Effector memory CD4-positive, alpha-beta T cell (primary cell): Measurements from ENCODE around the gene SPDL1.

ENCODE experiments used
- DNase-seq, 3 donors: peaks; one replicate each; pipeline ENCODE4 v3.0.0-alpha.2; 2020
- H3K27ac ChIP-seq: 2 replicates; pipeline ENCODE4 v1.7.0; 2013; ENCODE audit warnings: mild to moderate bottlenecking, low read length, moderate library complexity; ENCODE audit not compliant: insufficient read depth, poor library complexity, severe bottlenecking
- H3K27me3 ChIP-seq: replicated peaks from 2 replicates; pipeline ENCODE4 v1.7.0; 2013; ENCODE audit warnings: mild to moderate bottlenecking, low read length; ENCODE audit not compliant: insufficient read depth, control insufficient read depth, poor library complexity, severe bottlenecking
- H3K36me3 ChIP-seq: 2 replicates; pipeline ENCODE4 v1.7.0; 2013; ENCODE audit warnings: mild to moderate bottlenecking, low read length, moderate library complexity; ENCODE audit not compliant: control insufficient read depth, insufficient read depth
- H3K4me1 ChIP-seq: 2 replicates; pipeline ENCODE4 v1.7.0; 2013; ENCODE audit warnings: low read length, mild to moderate bottlenecking; ENCODE audit not compliant: control insufficient read depth, insufficient read depth, poor library complexity, severe bottlenecking
- H3K4me3 ChIP-seq: 2 replicates; pipeline ENCODE4 v1.7.0; 2013; ENCODE audit warnings: low read length, low read depth, mild to moderate bottlenecking; ENCODE audit not compliant: insufficient read depth, poor library complexity, severe bottlenecking
- H3K9me3 ChIP-seq: 2 replicates; pipeline ENCODE4 v1.7.0; 2013; ENCODE audit warnings: mild to moderate bottlenecking, low read length, moderate library complexity; ENCODE audit not compliant: control insufficient read depth

The SPDL1 gene

DNA sequence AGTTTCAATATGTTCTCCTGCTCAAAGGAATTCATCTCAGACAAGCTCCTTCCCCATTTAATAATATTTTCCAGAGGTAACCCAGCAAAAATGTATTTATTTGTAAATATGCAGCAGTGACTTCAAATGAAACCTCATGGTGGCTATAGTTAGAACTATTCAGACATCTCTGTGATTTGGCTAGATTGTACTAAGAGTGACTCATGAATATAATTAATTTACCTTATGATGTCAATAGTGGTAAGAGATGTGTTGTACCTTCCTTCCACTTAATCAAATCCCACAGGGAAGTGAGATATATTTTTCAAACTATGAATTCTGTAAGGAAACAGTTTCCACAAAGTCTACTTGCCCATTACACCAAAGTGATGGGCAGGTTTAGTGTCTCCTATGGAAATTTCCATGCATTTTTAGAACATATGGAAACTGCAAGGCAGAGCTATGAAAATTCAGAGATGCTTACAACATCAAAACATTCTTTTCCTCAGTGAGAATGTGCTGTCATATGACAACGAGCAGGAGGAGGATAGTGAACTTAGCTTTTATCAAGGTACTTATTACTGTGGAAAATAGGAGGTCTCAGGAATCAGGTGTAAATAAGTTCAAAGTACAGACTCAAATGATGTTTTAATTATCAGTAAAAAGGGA is 34.0 kb upstream of the SPDL1 start:
- no peaks in the 10 kb centered on the region for H3K4me1 ChIP-seq
- no peak for DNase-seq

DNA sequence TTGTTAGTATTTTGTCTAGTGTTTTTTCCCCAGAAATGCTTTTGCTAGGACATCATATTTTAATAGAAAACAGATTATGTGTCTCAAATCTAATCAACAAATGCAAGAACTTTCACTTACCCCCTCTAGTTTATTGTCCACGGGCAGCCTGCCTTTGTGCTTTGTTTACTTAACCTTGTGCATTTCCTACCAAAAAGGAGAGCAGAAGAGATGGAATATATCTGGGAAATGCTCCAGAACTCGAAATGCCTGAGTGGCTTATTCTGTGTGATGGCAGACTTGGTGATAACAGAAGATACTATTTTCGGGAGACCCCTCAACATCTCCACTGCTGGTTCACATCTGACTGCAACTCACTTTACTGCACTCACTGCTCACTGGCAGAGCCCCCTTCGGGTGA is 33.3 kb upstream of the SPDL1 start:
- no peak for DNase-seq
- no peaks in the 10 kb centered on the region for H3K27me3 ChIP-seq
- no peak overlapping the region for H3K4me3 ChIP-seq
- H3K36me3 ChIP-seq, result no peaks in the 10 kb centered on the region
- no peak overlapping the region for H3K27ac ChIP-seq
- no peaks in the 10 kb centered on the region for H3K4me1 ChIP-seq
- no peaks in the 10 kb centered on the region for H3K9me3 ChIP-seq

More for the DNA sequence above, 34.0 kb upstream of the SPDL1 start:
- H3K9me3 ChIP-seq, result no peaks in the 10 kb centered on the region
- no peak overlapping the region for H3K4me3 ChIP-seq
- no peaks in the 10 kb centered on the region for H3K36me3 ChIP-seq
- H3K27ac ChIP-seq, result no peak overlapping the region
- H3K27me3 ChIP-seq, result no peaks in the 10 kb centered on the region

DNA sequence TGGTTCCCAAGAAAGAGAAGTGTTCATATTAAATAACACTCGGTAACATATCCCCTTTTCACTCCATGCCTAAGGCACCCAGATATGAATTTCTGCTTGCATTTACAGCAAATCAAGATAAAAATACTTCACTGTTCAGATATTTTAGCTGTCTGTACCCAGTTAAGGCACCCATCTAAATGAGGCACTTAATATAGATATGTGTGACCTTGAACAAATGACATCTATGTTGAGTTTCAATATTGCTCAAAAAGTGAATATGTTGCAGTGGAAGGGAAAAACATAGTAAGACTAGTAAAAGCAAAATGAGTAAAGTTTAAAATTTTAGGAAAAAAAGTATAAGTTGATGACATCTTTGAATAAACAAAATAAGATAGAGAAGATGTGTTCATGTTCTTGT is 32.4 kb upstream of the SPDL1 start:
- H3K27ac ChIP-seq, result no peak overlapping the region
- no peaks in the 10 kb centered on the region for H3K4me1 ChIP-seq
- no peak overlapping the region for H3K4me3 ChIP-seq
- no peaks in the 10 kb centered on the region for H3K36me3 ChIP-seq
- H3K27me3 ChIP-seq, result no peaks in the 10 kb centered on the region
- DNase-seq, result no peak
- no peaks in the 10 kb centered on the region for H3K9me3 ChIP-seq

DNA sequence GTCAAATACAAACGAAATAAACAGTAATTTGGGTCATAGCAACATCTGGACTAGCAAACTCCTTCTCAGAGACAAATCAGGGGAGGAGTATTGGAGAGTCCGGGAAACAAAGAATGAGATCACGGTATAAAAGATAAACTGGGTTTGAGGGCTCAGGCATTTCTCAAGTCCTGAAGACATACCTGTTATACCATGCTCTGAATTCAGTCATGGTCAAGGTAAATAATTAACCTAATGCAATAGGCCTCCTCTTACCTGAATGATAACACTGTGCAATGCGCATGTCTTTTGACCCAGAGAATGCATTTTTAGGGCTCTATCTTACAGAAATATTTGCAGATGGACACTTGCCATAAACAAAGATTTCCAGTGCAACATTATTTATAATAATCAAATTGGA is 31.9 kb upstream of the SPDL1 start:
- Histone ChIP-seq H3K4me3 (no peak overlapping the region), H3K9me3 (no peaks in the 10 kb centered on the region), H3K36me3 (no peaks in the 10 kb centered on the region), H3K27ac (no peak overlapping the region), H3K4me1 (no peaks in the 10 kb centered on the region), H3K27me3 (no peaks in the 10 kb centered on the region)
- no peak for DNase-seq

DNA sequence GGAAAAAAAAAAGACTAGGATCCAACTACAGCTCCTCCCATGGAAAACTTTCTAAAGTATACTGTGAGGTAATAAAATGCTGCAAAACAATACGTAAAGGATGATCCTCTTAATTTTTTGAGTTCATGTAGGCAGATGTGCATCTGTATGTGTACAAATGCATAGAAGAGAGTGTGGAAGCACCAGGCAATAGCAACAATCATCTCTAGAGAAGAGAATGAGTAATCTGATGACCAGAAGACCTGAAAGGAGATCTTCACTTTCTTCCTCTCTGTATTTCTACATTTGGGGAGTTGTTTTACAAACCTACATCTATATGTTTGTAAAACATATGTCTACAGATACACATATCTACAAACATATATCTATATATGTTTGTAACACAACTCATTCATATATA is 29.3 kb upstream of the SPDL1 start:
- no peaks in the 10 kb centered on the region for H3K27me3 ChIP-seq
- no peaks in the 10 kb centered on the region for H3K9me3 ChIP-seq
- H3K4me1 ChIP-seq, result no peaks in the 10 kb centered on the region

DNA sequence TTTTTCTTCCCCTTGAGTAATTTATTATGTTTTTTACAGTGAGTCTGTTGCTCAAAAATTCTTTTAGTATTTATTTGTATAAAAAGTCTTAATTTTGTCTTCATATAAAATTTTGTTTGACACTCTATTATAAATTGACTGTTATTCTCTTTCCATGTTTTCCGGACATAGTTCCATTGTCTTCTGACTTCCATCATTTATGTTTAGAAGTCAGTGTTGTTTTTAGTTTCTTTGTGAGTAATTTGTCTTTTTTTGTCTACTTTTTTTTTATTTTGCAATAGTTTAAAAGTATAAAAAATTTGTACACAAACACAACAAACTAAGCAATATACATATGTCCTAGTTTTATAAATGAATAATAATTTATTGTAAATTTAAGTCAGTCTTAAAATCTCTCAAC is 25.7 kb upstream of the SPDL1 start:
- Histone ChIP-seq H3K4me3 (no peak overlapping the region), H3K27me3 (peaks cover 2% of the 10 kb centered on the region), H3K4me1 (no peaks in the 10 kb centered on the region), H3K27ac (no peak overlapping the region), H3K9me3 (no peaks in the 10 kb centered on the region), H3K36me3 (no peaks in the 10 kb centered on the region)
- no peak for DNase-seq

More for the DNA sequence above, 29.3 kb upstream of the SPDL1 start:
- H3K4me3 ChIP-seq, result no peak overlapping the region
- H3K27ac ChIP-seq, result no peak overlapping the region
- no peaks in the 10 kb centered on the region for H3K36me3 ChIP-seq
- no peak for DNase-seq

DNA sequence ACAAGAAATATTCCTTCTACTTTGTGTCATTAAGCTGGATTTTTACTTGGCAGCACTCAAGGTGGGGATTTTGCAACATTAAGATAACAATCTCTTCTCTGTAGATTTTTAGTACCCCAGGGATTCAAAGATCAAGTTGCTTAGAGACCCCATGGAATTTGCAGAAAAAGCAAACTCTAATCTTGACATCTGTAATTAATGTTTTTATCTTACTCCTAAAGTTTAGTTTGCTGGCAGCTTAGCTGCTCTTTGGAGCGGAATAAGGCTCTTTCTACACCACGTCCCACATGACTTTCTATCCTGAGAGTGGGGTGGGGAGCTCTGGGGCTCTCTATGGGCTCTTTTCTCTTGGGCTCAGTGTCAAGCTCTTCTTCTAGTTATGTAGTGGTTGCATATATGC is 21.7 kb upstream of the SPDL1 start:
- DNase-seq, result no peak
- no peak overlapping the region for H3K27ac ChIP-seq
- no peaks in the 10 kb centered on the region for H3K9me3 ChIP-seq
- no peaks in the 10 kb centered on the region for H3K36me3 ChIP-seq
- H3K4me1 ChIP-seq, result no peaks in the 10 kb centered on the region
- H3K4me3 ChIP-seq, result no peak overlapping the region
- H3K27me3 ChIP-seq, result peaks cover 2% of the 10 kb centered on the region

DNA sequence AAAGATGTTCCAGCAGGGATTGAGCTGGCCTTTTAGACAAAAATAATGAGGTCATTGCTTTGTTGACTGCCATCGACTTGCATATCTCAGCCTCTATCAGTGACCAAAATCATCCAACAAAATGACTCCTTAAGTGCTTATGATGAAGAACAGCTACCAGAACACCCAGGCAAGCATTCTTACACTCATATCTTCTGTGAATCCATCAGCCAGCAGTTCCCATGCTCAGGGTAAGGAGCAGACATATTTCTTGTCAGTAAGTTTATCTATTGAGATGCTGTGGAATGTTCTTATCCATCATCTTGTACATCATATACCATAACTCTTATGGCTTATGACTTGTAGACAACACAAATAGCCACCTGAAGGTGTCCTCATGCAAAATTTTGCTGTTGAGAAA is 20.2 kb upstream of the SPDL1 start:
- no peak for DNase-seq
- Histone ChIP-seq H3K36me3 (no peaks in the 10 kb centered on the region), H3K4me1 (no peaks in the 10 kb centered on the region), H3K4me3 (no peak overlapping the region), H3K27me3 (peaks cover 2% of the 10 kb centered on the region), H3K27ac (no peak overlapping the region), H3K9me3 (no peaks in the 10 kb centered on the region)

DNA sequence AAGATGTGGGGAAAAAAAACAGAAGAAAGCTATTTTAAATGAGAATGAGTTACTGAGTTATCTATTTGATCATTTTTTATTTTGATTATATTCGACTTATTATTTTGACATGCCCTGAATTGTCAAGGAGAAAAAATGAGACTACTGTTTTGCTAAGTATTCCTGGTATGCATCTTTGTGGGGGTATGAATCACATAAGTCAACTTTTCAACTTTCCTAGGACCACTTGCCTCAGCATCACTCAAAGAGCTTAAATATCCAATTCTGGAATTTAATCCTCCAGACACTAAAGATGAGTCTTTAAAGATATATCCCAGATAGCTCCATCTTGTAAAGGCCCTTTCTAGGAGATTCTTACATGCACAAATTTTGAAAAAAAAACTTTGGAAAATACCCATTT is 17.4 kb upstream of the SPDL1 start:
- DNase-seq, result no peak
- Histone ChIP-seq H3K9me3 (no peaks in the 10 kb centered on the region), H3K4me1 (no peaks in the 10 kb centered on the region), H3K27ac (no peak overlapping the region), H3K36me3 (no peaks in the 10 kb centered on the region), H3K4me3 (no peak overlapping the region), H3K27me3 (peaks cover 8% of the 10 kb centered on the region)

DNA sequence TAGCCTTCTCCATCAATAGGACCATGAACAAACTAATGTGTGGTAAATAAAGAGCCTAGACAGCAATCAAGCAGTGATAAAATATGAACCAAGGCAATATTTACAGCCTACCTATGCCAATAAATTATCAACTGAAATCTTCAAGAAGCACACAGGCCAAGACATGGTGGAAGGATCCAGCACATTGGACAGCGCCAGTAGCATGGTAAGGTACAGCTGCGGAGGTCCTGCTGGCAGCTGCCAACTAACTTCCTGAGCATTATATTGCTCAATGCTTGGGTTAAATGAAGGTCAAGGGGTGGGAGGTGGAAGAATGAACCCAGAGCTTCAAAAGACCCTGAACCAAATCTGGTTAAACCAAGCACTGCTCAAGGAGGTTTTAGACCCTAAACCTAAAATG is 16.5 kb upstream of the SPDL1 start:
- Histone ChIP-seq H3K4me3 (no peak overlapping the region), H3K4me1 (no peaks in the 10 kb centered on the region), H3K27ac (no peak overlapping the region), H3K9me3 (no peaks in the 10 kb centered on the region), H3K27me3 (peaks cover 6% of the 10 kb centered on the region), H3K36me3 (no peaks in the 10 kb centered on the region)
- DNase-seq, result no peak
